SJSA1 (cell line): Measurements from ENCODE around the gene NKAPL. TPM values are rescaled to one million over a fixed set of nuclear protein-coding genes. Genes with fewer than 3 reads are reported as not detected.
A peak's percentile ranks its signal among the peaks of the same experiment; 100 is the strongest.

Experiments
- DNase-seq, 2 experiments: peaks; one replicate each; pipeline ENCODE4 v3.0.0-alpha.2; 2015 to 2020; ENCODE audit warnings: low spot score in 2 of 2, low read depth in 1 of 2
- H3K27ac ChIP-seq: fragments of 250-450 bp; sonication (Bioruptor Pico); 2 replicates; pipeline ENCODE4 v1.5.1; 2020; ENCODE audit warnings: mild to moderate bottlenecking, moderate library complexity
- H3K27me3 ChIP-seq: fragments of 250-450 bp; sonication (Bioruptor Pico); replicated peaks from 2 replicates; pipeline ENCODE4 v1.5.1; 2020; ENCODE audit warnings: mild to moderate bottlenecking, moderate library complexity
- H3K36me3 ChIP-seq: fragments of 250-450 bp; sonication (Bioruptor Pico); 2 replicates; pipeline ENCODE4 v1.5.1; 2020; ENCODE audit warnings: mild to moderate bottlenecking
- H3K4me1 ChIP-seq: fragments of 250-450 bp; sonication (Bioruptor Pico); replicated peaks from 2 replicates; pipeline ENCODE4 v1.6.1; 2021; ENCODE audit warnings: mild to moderate bottlenecking
- H3K4me3 ChIP-seq: fragments of 250-450 bp; sonication (Bioruptor Pico); 2 replicates; pipeline ENCODE4 v1.5.1; 2020; ENCODE audit warnings: mild to moderate bottlenecking
- H3K9me3 ChIP-seq: fragments of 250-450 bp; sonication (Bioruptor Pico); replicated peaks from 2 replicates; pipeline ENCODE4 v1.5.1; 2020; ENCODE audit warnings: mild to moderate bottlenecking
- total RNA-seq: library from RNA; depleted of rRNA; stranded (reverse); fragments of >200 nt; shearing (Covaris generic); gene quantifications from 2 replicates; pipeline ENCODE4 v1.2.3, GENCODE V29; 2014

The NKAPL gene
- total RNA-seq, 1 experiment from 2014 or later: not detected

GRCh38 chr6:28257042-28257441 lies 2.1 kb upstream of the NKAPL start:
- H3K27me3 ChIP-seq: no peaks in the 10 kb centered on the region; the same call in 1 of the 2 replicates
- no peaks in the 10 kb centered on the region for H3K9me3 ChIP-seq
- DNase-seq: no peak
- H3K27ac ChIP-seq: no peak overlapping the region
- peaks cover 7% of the 10 kb centered on the region for H3K4me1 ChIP-seq
- no peaks in the 10 kb centered on the region for H3K36me3 ChIP-seq
- no peak overlapping the region for H3K4me3 ChIP-seq

- DNase-seq: no peak
- no peak overlapping the region for H3K27ac ChIP-seq
- H3K27me3 ChIP-seq: no peaks in the 10 kb centered on the region; the same call in 1 of the 2 replicates
- H3K4me3 ChIP-seq: no peak overlapping the region
- no peaks in the 10 kb centered on the region for H3K36me3 ChIP-seq
- peaks cover 10% of the 10 kb centered on the region for H3K4me1 ChIP-seq
- H3K9me3 ChIP-seq: no peaks in the 10 kb centered on the region
Observed at GRCh38 chr6:28263922-28264321, 4.8 kb downstream of the NKAPL start.

- Histone ChIP-seq H3K4me1 (peaks cover 17% of the 10 kb centered on the region), H3K36me3 (no peaks in the 10 kb centered on the region), H3K27me3 (no peaks in the 10 kb centered on the region; the same call in 1 of the 2 replicates), H3K27ac (no peak overlapping the region), H3K4me3 (no peak overlapping the region), H3K9me3 (no peaks in the 10 kb centered on the region)
- DNase-seq: no peak
Observed at GRCh38 chr6:28264834-28265401, 5.8 kb downstream of the NKAPL start.

- no peak for DNase-seq
Observed at GRCh38 chr6:28266563-28266961, 7.5 kb downstream of the NKAPL start.

GRCh38 chr6:28266962-28267694 lies 8.0 kb downstream of the NKAPL start, which contains the start of gene ZSCAN26:
ZSCAN26 (plus strand) TSS chr6:28267143; CDS start chr6:28271920, 4,777 bp downstream.
- Histone ChIP-seq H3K27ac (0 out of 2 replicates have a peak within 1 kb of the TSS, but pooled peaks have one; percentile 25), H3K4me1 (peaks cover 18% of the 10 kb centered on the region), H3K9me3 (no peaks in the 10 kb centered on the region), H3K36me3 (peaks cover 6% of the 10 kb centered on the region), H3K4me3 (peak within 1 kb of the TSS; percentile 66), H3K27me3 (no peaks in the 10 kb centered on the region)
- DNase-seq: peak; percentile 85 to 93

More at GRCh38 chr6:28266563-28266961, 7.5 kb downstream of the NKAPL start:
- Histone ChIP-seq H3K4me3 (peak overlapping the region; percentile 66), H3K9me3 (no peaks in the 10 kb centered on the region), H3K27ac (no peak overlapping the region), H3K27me3 (no peaks in the 10 kb centered on the region), H3K4me1 (peaks cover 18% of the 10 kb centered on the region), H3K36me3 (no peaks in the 10 kb centered on the region; the same call in 1 of the 2 replicates)

- H3K4me1 ChIP-seq: peaks cover 18% of the 10 kb centered on the region
- peaks cover 10% of the 10 kb centered on the region for H3K36me3 ChIP-seq
- H3K27ac ChIP-seq: 0 out of 2 replicates have a peak overlapping the region, but pooled peaks have one; percentile 19
- H3K4me3 ChIP-seq: peak overlapping the region; percentile 66
- no peaks in the 10 kb centered on the region for H3K27me3 ChIP-seq
- no peaks in the 10 kb centered on the region for H3K9me3 ChIP-seq
- DNase-seq: no peak
Observed at GRCh38 chr6:28267695-28268059, 8.6 kb downstream of the NKAPL start.

GRCh38 chr6:28269492-28269891 lies 10.4 kb downstream of the NKAPL start:
- Histone ChIP-seq H3K27ac (no peak overlapping the region), H3K9me3 (no peaks in the 10 kb centered on the region), H3K27me3 (no peaks in the 10 kb centered on the region), H3K4me3 (no peak overlapping the region), H3K4me1 (peaks cover 18% of the 10 kb centered on the region), H3K36me3 (peaks cover 24% of the 10 kb centered on the region)
- peak in 1 of 2 experiments; percentile 42 for DNase-seq

GRCh38 chr6:28274888-28275287 lies 15.8 kb downstream of the NKAPL start:
- no peak overlapping the region for H3K4me3 ChIP-seq
- no peak for DNase-seq
- H3K9me3 ChIP-seq: no peaks in the 10 kb centered on the region
- H3K4me1 ChIP-seq: peaks cover under 1% of the 10 kb centered on the region
- no peaks in the 10 kb centered on the region for H3K27me3 ChIP-seq
- no peak overlapping the region for H3K27ac ChIP-seq
- peaks cover 54% of the 10 kb centered on the region for H3K36me3 ChIP-seq

GRCh38 chr6:28277746-28278145 lies 18.6 kb downstream of the NKAPL start:
- Histone ChIP-seq H3K27ac (no peak overlapping the region), H3K27me3 (no peaks in the 10 kb centered on the region), H3K4me1 (peaks cover 7% of the 10 kb centered on the region; the same call in 1 of the 2 replicates), H3K4me3 (no peak overlapping the region), H3K9me3 (peaks cover 2% of the 10 kb centered on the region; the same call in 1 of the 2 replicates), H3K36me3 (peaks cover 46% of the 10 kb centered on the region)
- no peak for DNase-seq

- H3K36me3 ChIP-seq: peaks cover 52% of the 10 kb centered on the region
- peaks cover 7% of the 10 kb centered on the region; the same call in 1 of the 2 replicates for H3K9me3 ChIP-seq
- H3K4me3 ChIP-seq: peak overlapping the region; percentile 50
- H3K27ac ChIP-seq: no peak overlapping the region
- no peak for DNase-seq
- H3K27me3 ChIP-seq: no peaks in the 10 kb centered on the region
- H3K4me1 ChIP-seq: peaks cover 8% of the 10 kb centered on the region; the same call in 1 of the 2 replicates
Observed at GRCh38 chr6:28280595-28281287, 21.6 kb downstream of the NKAPL start.

GRCh38 chr6:28281288-28282064 lies 22.4 kb downstream of the NKAPL start, which contains the start of gene PGBD1:
PGBD1 (plus strand) TSS chr6:28281572; CDS start chr6:28283814, 2,242 bp downstream.
- H3K27ac ChIP-seq: no peak within 1 kb of the TSS
- H3K4me1 ChIP-seq: peaks cover 8% of the 10 kb centered on the region; the same call in 1 of the 2 replicates
- H3K9me3 ChIP-seq: peaks cover 7% of the 10 kb centered on the region; the same call in 1 of the 2 replicates
- H3K4me3 ChIP-seq: peak within 1 kb of the TSS; percentile 50
- H3K27me3 ChIP-seq: no peaks in the 10 kb centered on the region
- DNase-seq: peak; percentile 66 to 86
- peaks cover 52% of the 10 kb centered on the region for H3K36me3 ChIP-seq

- Histone ChIP-seq H3K36me3 (peaks cover 56% of the 10 kb centered on the region), H3K4me1 (peaks cover 8% of the 10 kb centered on the region; the same call in 1 of the 2 replicates), H3K27ac (no peak overlapping the region), H3K9me3 (peaks cover 7% of the 10 kb centered on the region; the same call in 1 of the 2 replicates), H3K27me3 (no peaks in the 10 kb centered on the region), H3K4me3 (no peak overlapping the region)
- DNase-seq: no peak
Observed at GRCh38 chr6:28282926-28283325, 23.8 kb downstream of the NKAPL start.

- no peak overlapping the region for H3K4me3 ChIP-seq
- DNase-seq: no peak
- H3K36me3 ChIP-seq: peaks cover 53% of the 10 kb centered on the region
- H3K4me1 ChIP-seq: no peaks in the 10 kb centered on the region
- H3K9me3 ChIP-seq: no peaks in the 10 kb centered on the region
- H3K27ac ChIP-seq: no peak overlapping the region
- H3K27me3 ChIP-seq: no peaks in the 10 kb centered on the region
Observed at GRCh38 chr6:28291573-28291972, 32.5 kb downstream of the NKAPL start.
